GM21619 (cell line): Measurements from ENCODE around the gene ECSCR.
"Not testable (repeated sequence)": the region's sequence is repeated elsewhere in the genome, so short reads cannot be mapped to it uniquely, and the experiment has no call there.

Experiments
- ATAC-seq: cut with Tn5 transposase; IDR thresholded peaks from one replicate; pipeline ENCODE4 v1.9.1; 2021; ENCODE audit not compliant: unreplicated experiment

ECSCR gene

DNA sequence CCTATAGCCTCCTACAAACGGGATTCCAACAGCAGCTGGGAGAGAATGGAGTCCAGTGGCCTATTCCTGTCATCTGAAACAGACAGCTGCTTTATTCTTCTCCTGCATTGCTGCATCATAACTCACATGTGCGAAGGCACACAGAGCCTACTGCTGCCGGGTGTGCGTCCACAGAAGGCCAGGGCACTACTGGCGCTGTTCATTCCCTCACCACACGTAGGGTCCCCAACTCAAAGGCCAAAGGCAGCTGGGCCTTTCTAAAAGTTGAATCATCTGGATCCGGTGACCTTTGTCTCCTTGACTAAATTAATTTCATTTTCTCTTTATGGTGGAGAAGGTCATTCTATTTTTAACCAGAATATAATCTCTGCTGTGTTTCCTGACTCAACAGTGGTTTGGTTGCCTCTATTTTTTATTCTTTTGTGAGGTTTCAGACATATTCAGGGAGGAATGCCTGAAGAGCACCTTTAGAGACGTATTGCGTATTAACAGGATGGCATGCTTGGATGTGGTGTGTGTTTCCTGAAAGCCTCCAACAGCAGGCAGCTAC, 47.9 kb downstream of the ECSCR start:
- no peak for ATAC-seq

GRCh38 chr5:139413963-139414362, 48.6 kb downstream of the ECSCR start:
- no peak for ATAC-seq

DNA sequence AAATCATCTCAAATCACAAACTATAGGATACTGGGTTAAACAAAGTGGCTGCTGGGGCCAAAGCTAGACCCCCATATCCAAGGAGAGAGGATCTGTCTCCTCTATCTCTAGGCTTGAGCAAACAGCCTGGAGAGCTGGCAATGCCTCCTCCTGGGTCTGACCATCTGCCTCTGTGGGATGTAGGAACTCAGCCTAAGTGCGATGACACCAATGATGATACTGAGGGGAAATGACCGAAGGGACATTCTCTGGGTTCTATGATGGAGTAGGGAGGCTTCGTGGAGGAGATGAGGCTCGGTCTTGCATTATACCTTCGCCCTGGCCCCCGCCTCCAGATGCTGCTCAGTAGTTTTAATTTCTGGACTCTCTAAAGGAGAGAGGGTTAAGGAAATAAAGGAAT, 49.4 kb downstream of the ECSCR start:
- ATAC-seq: no peak

DNA sequence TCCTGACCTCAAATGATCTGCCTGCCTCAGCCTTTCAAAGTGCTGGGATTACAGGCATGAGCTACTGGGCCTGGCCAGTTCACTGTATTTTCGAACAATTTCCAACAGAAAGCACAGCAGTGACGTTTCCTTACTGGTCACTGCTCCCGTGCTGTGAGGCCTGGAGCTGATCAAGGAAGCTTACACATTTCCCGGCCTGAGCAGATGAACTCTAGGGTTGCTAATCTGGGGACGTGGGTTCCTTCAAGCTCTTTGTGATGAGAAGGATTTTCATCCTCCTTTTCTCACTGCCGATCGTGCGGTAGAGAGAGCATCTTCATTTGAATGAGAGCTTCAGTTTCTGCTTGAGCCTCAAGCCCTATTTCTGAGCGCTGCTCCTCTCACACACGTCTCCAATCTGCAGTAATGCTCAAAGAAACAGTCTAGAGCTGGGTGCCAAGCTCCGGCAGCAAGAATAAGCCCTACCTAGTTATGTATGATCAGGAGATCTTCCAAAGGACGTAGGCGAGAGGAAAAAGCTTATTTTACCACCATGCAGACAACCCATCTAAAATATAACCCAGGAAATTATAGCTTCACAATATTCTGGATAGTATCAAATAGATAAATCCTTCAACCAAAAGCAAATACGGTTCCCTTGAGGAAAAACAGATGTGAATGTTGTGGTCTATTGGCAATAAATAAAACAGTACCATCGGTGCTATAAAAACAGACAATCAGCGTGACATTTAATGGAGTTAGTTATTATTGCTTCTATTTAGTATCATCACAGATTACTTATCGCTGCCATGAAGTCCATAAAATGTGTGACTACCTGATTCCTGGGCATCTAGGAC, 51.3 kb downstream of the ECSCR start:
- ATAC-seq: no peak

- no peak for ATAC-seq
Measured at GRCh38 chr5:139410121-139410992, 52.2 kb downstream of the ECSCR start.

- ATAC-seq: not testable (repeated sequence)
Measured at GRCh38 chr5:139409116-139409515, 53.4 kb downstream of the ECSCR start.

- no peak for ATAC-seq
Measured at GRCh38 chr5:139408191-139408590, 54.4 kb downstream of the ECSCR start.

DNA sequence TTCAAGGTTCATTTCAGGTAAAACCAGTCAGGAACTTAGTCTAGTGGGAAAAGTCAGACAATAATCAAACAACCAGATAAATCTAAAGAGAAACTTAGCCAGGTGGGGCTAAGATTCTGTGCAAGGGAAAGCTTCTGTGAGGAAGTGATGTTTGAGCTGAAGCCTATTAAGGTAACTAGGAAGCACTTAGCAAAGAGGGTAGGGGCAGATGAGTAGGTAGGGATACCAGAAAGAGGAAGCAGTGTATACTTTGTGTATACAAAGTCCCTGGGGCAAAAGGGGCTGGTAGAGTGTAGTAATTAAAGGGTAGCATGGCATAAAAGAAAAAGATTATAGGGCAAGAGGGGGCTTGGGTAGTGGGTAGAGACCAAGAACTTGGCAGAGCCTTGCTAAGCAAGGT, 55.0 kb downstream of the ECSCR start:
- ATAC-seq: no peak

GRCh38 chr5:139406963-139407362, 55.6 kb downstream of the ECSCR start:
- no peak for ATAC-seq

DNA sequence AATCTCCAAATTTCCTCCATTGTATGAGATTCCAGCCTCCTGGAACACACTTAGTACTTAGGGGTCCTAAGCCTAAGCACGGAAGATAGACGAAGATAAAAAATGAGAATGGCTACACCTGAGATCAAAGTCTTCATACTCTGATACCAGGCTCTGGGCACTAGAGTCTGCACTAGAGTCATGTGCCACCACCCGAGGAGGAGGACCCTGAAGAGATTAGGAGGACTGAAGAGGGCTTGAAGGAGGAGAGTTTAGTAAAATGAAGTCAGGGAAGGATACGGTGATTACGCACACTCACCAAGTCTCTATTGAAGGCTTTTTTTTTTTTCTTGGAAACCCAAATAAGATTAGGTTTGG, 58.1 kb downstream of the ECSCR start:
- ATAC-seq: no peak

DNA sequence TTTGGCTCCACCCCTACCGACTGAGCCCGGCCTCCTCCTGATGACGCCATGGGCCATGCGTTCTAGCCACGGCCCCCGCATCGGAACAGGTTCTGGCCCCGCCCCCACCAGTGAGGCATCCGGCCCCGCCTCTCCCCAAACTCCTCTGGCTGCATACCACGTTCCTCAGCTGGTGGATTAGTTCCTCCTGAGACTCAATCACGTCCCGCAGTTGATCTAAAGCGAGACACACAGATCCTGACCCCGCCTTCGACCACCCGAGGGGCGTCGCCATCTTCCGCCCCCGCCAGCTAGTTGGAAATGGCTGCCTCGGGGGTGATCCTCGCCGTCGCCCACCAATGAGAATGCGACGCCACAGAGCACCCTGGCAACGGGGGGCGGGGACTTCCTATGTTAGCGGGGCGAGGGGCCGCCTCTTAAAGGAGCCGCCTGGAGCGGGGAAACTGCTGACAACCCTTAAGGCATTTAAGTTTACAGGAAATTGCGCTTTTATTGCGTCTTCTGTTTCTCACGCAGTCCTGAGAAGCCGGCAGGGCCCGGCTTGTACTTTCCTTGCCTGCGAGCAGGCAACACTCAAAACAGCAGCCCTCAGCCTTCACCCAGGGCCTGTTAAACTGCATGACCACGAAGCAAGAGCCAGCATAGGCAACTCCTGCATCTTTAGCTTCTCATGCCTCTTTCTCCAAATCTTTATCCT, 58.6 kb downstream of the ECSCR start, which contains the start of gene SPATA24:
SPATA24 (minus strand) TSS at position 303 of the 697 bp plus-strand sequence; CDS start at position 274, 29 bp downstream.
- peak; percentile 79 for ATAC-seq

DNA sequence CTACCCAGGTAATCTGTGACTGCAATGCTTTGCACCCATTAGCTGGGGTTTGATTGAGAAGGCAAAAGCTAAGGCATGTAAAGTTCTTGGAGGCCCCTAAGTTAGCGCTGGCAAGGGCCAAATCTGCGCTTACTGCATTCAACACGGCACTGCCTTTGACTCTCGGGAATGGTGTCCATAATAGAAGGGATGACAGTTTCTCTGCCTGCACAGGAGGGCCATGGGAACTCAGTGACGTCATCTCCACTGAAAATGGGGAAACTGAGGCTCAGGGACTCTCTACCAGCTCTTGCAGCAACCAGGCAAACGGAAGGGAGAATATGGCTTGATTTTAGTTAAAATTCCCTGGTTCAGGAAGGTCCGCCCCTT, 59.1 kb downstream of the ECSCR start:
- ATAC-seq: no peak

DNA sequence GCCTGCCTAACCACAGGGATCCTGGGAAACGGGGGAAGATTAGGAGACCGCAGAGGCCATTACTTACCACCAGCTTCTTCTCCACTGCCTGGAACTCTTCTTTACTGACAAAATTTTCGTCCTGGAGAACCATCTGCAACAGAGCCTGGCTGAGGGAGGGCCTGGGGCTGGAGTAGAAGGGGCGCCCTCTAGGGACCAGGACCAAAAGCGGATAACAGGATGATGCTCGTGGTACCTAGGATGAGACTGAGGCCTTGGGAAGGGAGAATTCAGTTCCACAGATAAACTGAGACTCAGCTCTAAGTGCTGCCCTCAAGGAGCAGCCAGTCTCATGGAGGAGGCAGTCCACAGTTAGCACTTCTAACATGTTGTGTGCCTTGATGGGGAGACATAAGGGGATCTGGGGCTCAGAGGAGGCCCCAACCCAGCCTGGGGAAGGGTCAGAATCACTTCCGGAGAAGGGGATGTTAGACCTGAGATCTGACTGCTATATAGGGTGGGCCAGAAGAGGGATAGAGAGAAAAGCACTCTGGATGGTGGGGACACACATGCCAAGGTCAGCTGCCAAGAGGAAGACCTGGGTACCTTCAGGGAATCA, 59.9 kb downstream of the ECSCR start:
- no peak for ATAC-seq

- no peak for ATAC-seq
Measured at GRCh38 chr5:139401546-139401945, 61.0 kb downstream of the ECSCR start.

DNA sequence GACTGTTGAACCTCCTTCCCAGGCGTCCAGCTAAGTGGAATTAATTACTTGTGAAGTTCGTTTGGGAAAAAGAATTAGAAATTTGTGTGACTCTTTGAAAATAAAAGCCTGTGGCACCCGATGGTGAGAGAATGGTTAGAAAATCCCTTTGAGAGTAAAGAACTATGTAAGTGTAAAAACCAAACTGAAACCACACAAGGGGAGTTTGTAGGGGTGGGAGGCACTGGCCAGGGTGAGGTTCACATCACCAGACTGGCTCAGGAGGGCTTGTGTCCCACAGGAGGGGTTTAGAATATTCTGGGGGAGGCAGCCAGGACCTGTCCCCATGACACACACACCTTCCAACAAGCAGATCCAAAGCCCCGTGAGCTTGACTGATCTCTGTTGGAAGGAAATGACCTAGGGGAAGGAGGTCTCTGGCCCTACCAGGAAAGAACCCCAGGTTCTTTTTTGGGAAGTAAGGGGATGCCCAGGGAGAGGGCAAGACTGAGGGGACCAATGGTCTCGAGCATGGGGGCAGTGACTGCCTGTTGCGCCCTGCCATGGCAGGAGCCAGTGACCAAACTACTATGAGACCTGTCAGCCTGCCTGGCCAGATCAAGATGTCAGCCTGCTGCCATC, 62.9 kb downstream of the ECSCR start:
- ATAC-seq: peak; percentile 24
